Ammon's horn (tissue), 1 donor: ENCODE measurements around the gene TMEM95.

Experiments used
- DNase-seq: peaks from one replicate; pipeline ENCODE4 v3.0.0-alpha.2; 2016; ENCODE audit warnings: low spot score

The TMEM95 gene

GRCh38 chr17:7379134-7379533, 24.2 kb downstream of the TMEM95 start:
- DNase-seq, result no peak

- peak; percentile 22 for DNase-seq
Observed at GRCh38 chr17:7380321-7380720, 25.4 kb downstream of the TMEM95 start.

DNA sequence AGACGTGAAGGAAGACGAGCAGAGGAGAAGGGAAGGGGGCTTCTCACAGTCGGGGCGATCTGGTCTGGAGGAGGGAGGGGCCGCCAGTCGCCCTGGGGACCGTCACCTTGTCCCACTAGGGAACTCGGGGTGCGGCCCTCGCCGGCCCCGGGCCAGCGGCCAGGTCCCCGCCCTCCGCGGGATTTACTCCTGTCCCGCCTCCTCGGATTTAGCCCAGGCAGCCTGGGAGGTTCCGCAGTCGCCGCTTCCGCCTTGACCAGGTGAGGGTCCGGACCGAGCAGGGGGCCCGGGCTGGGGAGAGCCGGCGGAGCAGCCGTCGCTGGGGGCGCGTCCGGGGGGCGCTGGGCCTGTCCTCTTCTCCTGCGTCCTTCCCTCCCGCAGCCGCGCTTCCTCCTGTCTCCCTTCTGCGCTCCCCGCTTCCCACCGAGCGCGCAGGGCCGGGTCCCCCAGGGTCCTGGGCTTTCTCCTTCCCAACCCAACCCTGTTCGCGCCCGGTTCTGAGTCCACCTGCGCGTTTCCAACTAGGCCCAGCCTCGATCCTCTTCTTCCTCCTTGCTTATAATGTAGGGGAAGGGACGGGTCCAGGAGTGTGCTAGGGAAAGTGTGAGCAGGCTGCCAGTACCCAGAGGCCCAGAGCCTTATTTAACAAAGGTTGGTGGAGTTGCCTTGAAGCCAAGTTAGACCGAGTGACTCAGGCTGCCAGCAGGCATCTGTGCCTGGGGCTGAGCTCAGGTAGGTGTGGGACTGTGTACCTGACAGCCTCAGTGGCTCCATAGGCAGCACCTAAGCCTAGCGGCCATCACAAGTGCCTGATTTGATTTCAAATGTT, 26.1 kb downstream of the TMEM95 start, which contains the start of gene TNK1:
Gene TNK1 (plus strand): TSS at position 235 of the 829 bp plus-strand sequence. CDS start 1,838 bp downstream, outside the sequence.
- no peak for DNase-seq

DNA sequence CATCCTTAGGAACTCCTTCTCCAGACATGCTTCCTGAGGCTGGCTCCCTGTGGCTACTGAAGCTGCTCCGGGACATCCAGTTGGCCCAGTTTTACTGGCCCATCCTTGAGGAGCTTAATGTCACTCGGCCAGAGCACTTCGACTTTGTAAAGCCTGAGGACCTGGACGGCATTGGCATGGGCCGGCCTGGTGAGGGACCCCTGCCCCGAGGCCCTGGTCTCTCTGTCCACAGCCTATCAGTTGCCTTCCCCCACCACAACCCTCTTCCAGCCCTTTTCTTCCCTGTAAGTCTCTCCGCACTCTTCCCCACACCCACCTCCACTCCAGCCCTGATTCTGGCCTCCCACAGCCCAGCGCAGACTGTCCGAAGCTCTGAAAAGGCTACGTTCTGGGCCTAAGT, 27.9 kb downstream of the TMEM95 start:
- DNase-seq, result no peak

DNA sequence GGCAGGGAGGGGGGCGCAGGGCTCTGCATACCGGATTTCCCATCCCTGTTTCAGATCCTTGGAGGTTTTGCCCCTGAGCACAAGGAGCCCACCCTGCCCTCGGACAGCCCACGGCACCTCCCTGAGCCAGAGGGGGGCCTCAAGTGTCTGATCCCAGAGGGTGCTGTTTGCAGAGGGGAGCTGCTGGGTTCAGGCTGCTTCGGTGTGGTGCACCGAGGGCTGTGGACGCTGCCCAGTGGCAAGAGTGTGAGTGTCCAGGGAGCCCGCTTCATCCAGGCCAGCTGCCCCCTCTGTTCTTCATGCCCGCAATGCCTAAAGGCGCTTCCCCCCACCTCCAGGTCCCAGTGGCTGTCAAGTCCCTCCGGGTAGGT, 28.4 kb downstream of the TMEM95 start:
- DNase-seq, result no peak

- DNase-seq, result peak; percentile 20
Observed at GRCh38 chr17:7383742-7384488, 29.0 kb downstream of the TMEM95 start.

DNA sequence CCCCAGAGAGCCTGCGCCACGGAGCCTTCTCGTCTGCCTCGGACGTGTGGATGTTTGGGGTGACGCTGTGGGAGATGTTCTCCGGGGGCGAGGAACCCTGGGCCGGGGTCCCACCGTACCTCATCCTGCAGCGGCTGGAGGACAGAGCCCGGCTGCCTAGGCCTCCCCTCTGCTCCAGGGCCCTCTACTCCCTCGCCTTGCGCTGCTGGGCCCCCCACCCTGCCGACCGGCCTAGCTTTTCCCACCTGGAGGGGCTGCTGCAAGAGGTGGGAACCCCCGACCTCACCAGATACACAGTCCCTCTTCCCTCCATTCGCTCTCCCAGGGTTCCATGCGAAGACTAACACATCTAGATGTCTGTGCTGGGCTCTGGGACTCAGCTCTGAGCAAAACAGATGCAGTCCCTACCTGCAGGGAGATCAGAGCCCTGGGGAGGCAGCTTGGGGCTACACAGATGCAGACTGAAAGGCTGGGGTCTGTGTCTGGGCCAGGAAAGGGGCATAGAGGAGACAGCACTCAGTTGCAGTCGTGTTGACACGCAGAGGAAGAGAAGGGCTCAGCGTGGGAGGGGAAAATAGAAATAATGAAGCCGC, 29.6 kb downstream of the TMEM95 start:
- DNase-seq, result no peak

DNA sequence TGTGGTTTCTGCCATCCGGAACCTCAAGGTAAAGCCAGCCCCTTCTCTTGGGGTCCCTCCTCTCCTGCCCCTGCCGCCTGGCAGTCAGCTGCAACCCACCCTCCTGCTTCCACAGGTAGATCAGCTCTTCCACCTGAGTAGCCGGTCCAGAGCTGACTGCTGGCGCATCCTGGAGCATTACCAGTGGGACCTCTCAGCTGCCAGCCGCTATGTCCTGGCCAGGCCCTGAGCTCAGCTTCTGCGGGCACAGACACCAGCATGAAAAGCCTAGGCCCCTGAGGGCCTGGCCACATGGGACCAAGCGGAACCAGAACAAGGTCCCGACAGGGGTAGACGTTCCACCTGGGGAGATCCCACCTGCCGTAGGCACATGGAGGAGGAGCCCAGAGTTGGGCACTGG, 33.9 kb downstream of the TMEM95 start:
- DNase-seq, result no peak

GRCh38 chr17:7389924-7390910, 35.3 kb downstream of the TMEM95 start:
- DNase-seq, result no peak

GRCh38 chr17:7391307-7391706, 36.4 kb downstream of the TMEM95 start:
- DNase-seq, result no peak

DNA sequence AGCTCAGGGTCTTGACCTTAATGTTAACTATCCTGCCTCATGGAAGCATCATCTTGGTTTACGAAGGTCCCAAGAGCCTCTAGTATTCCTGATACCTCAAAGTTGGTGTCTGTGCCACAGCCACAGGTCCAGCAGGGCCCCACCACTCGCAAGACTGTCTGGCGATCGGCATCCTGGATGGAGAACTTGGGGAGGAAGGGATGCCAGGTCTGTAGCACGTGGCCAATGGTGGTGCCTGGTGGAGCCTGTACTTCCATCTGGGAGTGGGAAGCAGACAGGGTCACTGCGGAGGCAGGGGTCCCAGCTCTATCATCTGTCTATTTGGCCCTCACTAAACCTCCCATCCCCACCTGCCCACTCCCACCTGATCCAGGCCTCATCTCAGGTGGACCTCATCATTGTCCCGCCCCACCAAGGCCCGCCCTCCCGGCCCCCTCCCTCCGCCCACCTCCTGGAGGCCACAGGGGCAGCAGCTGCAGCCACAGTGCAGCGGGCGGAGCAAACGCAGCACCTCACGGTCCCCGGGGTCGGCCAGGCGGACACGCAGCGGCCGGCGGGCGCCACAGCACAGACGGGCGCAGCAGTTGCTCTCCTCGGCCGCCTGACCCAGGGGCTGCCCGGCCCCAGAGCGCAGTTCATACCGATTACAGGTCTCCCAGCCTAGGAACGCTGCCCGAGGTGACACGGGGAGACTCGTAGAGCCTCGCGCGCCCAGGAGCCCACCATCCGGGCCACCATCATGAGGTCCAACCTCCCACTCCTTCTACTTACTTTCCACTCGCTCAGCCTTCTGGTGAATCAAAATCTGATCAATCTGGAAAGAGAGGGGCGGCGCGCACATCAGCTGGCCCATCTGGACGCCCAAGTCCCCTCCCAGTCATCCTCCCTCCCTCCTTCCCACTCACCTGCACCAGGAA, 38.0 kb downstream of the TMEM95 start:
- DNase-seq, result no peak

DNA sequence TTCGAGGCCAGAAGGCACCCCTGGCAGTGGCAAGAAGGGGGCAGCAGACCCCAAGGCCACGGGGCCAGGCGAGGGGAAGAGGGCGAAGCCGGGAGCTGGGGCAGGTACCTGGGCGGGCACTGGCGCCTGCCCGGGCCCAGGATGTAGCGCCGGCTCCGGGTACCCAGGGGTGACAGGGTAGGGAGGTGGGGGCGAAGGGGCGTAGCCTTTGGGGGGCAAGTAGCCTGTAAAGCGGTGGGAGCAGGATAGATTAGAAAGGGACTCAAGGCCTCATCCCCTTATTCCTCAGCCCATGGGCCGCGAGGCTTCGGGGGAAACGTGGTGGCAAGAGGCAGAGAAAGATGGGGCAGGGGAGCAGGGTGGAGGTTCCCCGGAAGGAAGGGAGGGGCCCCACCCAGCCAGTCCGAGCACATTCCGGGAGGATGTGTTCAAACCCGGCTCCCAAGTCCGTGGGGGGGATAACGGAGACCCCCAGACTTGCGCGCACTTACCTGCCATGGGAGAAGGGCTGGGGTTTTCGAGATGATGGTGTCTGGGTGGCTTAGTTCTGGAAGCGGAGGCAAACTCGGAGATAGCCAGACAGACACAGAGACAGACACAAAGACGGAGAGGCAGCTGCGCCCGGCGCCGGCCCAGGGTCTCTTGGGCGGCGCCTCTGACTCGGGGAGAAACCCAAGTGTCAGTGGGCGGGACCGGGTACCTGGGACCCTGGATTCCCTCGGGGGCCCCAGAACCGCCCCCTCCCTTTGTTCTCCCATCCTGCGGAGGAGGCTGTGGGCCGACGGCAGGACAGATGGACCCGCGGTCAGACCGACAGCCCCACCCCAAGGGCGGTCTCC, 38.9 kb downstream of the TMEM95 start:
- no peak for DNase-seq

DNA sequence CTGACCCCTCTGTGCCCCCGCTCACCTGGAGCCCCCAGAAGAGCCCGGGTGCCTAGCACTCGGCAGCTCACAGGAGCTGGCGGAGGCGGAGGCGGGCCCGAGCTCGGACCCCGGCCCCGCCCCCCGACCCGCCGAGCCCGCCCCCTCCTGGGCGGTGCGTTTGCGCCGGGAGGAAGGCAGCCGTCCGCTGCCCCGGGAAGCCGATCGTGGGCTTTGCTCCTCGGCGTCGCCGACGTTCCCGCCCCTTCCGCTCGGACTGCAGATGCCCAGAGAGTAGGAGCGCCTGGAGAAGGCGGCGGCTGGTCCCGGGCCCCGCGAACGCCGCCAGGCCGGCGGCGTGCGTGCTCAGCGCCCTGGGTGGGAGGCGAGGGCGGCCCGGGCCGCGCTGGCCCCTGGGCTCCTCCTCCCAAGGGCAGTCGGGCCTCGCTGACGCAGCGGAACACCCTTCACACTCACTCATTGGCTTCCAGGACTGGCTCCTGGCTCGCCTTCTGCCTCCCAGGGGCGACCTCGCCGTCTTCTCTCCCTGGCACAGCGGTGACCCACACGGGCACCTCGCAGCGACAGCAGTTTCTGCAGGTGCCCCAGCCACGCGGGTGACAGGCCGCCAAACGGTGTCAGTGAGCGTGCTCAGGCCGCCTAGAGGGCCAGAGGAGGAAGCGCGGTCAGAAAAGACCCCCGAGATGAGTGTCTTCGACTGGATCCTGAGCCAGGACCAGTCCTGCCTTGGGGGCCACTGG, 39.7 kb downstream of the TMEM95 start, which contains the start of gene PLSCR3:
Gene PLSCR3 (minus strand): TSS at position 74 of the 740 bp plus-strand sequence. CDS start 415 bp downstream, outside the sequence.
- peak; percentile 86 for DNase-seq

DNA sequence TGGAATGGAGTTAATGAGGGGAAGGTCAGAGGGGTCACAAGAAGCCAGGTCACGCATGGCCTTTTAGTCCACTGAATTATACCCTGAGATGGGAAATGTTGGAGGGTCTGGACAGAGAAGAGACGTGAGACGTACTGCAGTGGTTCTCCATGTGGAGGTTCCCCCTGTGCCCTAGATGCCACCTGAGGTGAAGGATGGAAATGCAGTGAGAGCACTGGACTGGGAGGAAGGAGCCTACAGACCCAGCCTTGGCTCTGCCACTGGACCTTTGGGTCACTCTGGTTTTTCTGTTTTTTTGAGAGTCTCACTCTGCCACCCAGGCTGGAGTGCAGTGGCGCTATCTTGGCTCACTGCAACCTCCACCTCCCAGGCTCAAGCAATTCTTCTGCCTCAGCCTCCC, 41.2 kb downstream of the TMEM95 start:
- no peak for DNase-seq

GRCh38 chr17:7398612-7399011, 43.7 kb downstream of the TMEM95 start:
- DNase-seq, result no peak

DNA sequence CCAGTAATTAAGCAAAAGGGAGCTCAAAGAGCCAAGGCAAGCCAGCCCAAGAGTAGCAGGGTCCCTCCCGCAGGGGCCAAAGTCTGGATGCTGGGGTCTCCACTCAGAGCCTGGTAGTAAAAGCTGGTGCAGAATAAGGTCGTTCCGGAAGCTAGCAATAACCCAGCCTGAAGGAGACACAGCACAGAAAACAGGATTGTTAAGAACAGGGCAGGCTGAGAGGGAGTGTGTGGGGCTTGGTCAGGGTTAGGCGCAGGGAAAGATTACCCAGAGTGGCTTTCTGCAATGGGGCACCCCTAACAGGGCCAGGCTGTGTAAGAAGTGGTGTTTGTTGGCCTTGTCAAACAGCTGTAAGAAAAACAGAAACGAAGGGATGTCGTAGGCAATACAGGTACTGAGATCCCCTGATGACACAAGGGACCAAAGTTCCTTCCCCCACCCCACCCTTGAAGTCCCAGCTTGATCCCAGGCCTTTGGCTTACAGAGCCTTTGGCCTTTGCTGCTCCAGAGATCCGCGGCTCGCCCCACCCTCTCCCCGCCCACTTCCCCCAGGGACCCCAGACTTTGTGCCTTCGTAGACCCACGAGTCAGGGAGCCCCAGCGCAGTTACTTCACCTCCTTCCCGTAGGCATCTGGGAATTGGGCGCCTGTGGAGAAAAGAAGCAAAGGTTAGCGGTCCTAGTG, 48.2 kb downstream of the TMEM95 start:
- DNase-seq, result no peak

GRCh38 chr17:7403727-7403976, 48.7 kb downstream of the TMEM95 start:
- no peak for DNase-seq

DNA sequence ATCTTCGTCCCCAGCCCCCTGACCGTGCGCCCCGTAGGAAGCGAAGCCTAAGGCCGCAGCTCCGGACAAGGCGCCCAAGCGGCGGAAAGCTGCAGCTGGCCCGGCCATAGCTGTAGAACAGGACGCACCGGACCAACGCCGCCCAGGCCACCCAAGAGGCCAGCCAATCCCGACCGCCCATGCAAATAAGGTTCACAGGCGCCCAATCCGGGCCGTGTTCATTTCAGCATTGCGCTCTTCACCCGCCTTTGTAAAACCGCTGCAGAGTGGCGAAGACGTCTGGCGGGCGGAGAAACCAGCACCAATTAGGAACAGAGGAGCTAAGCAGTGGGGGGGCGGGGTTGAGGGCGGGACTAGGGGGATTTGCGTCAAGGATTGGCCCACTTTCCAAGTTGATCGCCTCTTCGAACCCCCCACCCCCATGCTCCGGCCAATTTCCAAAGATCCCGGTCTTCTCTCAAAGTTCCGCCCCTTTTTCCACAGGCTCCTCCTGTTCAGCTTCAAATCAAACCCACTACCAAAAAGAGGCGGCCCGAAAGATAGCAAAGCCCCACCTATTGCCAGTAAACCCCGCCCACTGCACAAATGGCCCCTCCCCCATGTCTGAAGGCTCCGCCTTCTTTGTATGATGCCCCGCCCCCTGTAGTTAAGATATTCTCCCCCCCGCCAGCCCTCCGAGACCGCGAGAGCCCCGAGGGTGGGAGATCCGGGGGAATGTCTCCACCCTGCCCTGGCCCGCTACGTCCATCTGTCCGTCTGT, 49.2 kb downstream of the TMEM95 start, which contains the start of gene TMEM256:
Gene TMEM256 (minus strand): TSS at position 121 of the 760 bp plus-strand sequence. CDS start 13 bp downstream, at position 108.
- peak; percentile 100 for DNase-seq
